Esophagus squamous epithelium (tissue), 4 donors: ENCODE results near the gene ZNF609.

Experiments
- POLR2A ChIP-seq, 4 donors: fragments of 450-650 bp; IDR thresholded peaks; one replicate each; pipeline ENCODE4 v1.6.1; 2017; ENCODE audit warnings: antibody characterized with exemption in 4 of 4, mild to moderate bottlenecking in 4 of 4, moderate library complexity in 3 of 4
- TF ChIP-seq, protein P1 (sequence below), 6 experiments: fragments of 450-650 bp in 4 of 6; fragments of 200-600 bp in 2 of 6; sonication (generic) in 2 of 6; IDR thresholded peaks; one replicate each; pipeline ENCODE4 v1.5.1; 2016 to 2019; ENCODE audit warnings: antibody characterized with exemption in 6 of 6, mild to moderate bottlenecking in 4 of 6, moderate library complexity in 4 of 6

DNA sequence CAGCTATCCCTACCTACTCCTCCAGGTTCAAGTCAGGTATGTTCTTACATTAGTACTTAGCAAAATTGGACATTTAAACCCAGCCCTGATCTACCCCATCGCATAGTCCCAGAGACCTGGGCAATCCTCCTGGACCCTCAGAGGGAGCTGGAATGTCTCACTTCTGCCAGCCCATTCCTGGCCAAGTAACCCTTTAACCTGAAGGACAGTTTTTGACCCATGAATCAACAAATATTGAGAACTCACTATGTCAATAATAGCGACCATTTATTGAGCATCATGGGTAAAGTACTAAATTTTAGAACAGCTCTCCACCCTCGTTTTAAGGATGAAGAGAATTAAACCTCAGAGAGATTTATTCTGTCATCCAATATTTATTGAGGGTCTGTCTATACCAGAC is 244.6 kb downstream of the ZNF609 start:
- TF ChIP-seq POLR2A (IDR thresholded peaks at IDR 0.05) = no peak
- TF ChIP-seq, protein P1, sequence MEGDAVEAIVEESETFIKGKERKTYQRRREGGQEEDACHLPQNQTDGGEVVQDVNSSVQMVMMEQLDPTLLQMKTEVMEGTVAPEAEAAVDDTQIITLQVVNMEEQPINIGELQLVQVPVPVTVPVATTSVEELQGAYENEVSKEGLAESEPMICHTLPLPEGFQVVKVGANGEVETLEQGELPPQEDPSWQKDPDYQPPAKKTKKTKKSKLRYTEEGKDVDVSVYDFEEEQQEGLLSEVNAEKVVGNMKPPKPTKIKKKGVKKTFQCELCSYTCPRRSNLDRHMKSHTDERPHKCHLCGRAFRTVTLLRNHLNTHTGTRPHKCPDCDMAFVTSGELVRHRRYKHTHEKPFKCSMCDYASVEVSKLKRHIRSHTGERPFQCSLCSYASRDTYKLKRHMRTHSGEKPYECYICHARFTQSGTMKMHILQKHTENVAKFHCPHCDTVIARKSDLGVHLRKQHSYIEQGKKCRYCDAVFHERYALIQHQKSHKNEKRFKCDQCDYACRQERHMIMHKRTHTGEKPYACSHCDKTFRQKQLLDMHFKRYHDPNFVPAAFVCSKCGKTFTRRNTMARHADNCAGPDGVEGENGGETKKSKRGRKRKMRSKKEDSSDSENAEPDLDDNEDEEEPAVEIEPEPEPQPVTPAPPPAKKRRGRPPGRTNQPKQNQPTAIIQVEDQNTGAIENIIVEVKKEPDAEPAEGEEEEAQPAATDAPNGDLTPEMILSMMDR (IDR thresholded peaks at IDR 0.05) = no peak
